NCI-H1092 (cell line): ENCODE results near the gene TCF12.

ENCODE experiments used
- DNase-seq: peaks from one replicate; lab custom pipeline; 2025; lab: John Stamatoyannopoulos, UW

TCF12 gene

GRCh38 chr15:57253082-57253481, 334.6 kb downstream of the TCF12 start:
- no peak for DNase-seq

GRCh38 chr15:57253500-57253899, 335.1 kb downstream of the TCF12 start:
- DNase-seq, result no peak

GRCh38 chr15:57255751-57256341, 337.4 kb downstream of the TCF12 start:
- DNase-seq, result no peak

GRCh38 chr15:57256939-57257338, 338.5 kb downstream of the TCF12 start:
- no peak for DNase-seq

- peak; percentile 96 for DNase-seq
These were observed 341.2 kb downstream of the TCF12 start for GRCh38 chr15:57259568-57260040.

- DNase-seq, result no peak
These were observed 345.1 kb downstream of the TCF12 start for GRCh38 chr15:57263520-57263919.

GRCh38 chr15:57272771-57273357, 354.4 kb downstream of the TCF12 start:
- no peak for DNase-seq

- DNase-seq, result no peak
These were observed 355.0 kb downstream of the TCF12 start for GRCh38 chr15:57273402-57273801.

- no peak for DNase-seq
These were observed 360.0 kb downstream of the TCF12 start for GRCh38 chr15:57278439-57278838.

- DNase-seq, result no peak
These were observed 362.0 kb downstream of the TCF12 start for GRCh38 chr15:57280464-57280863.

- DNase-seq, result no peak
These were observed 362.9 kb downstream of the TCF12 start for GRCh38 chr15:57281321-57281720.

- DNase-seq, result no peak
These were observed 364.2 kb downstream of the TCF12 start for GRCh38 chr15:57282686-57283085.

- DNase-seq, result no peak
These were observed 365.5 kb downstream of the TCF12 start for GRCh38 chr15:57283774-57284503.

GRCh38 chr15:57284535-57284934, 366.1 kb downstream of the TCF12 start:
- no peak for DNase-seq

GRCh38 chr15:57285386-57285785, 366.9 kb downstream of the TCF12 start:
- DNase-seq, result no peak

- no peak for DNase-seq
These were observed 368.1 kb downstream of the TCF12 start for GRCh38 chr15:57286446-57287122.

GRCh38 chr15:57287123-57287521, 368.7 kb downstream of the TCF12 start:
- DNase-seq, result no peak

GRCh38 chr15:57288926-57289580, 370.6 kb downstream of the TCF12 start:
- DNase-seq, result no peak

- DNase-seq, result no peak
These were observed 371.7 kb downstream of the TCF12 start for GRCh38 chr15:57290187-57290586.

GRCh38 chr15:57290826-57291225, 372.4 kb downstream of the TCF12 start:
- no peak for DNase-seq

GRCh38 chr15:57296473-57297162, 378.2 kb downstream of the TCF12 start:
- no peak for DNase-seq

GRCh38 chr15:57297163-57297593, 378.7 kb downstream of the TCF12 start:
- DNase-seq, result peak; percentile 57
